MV-4-11 (cell line): ENCODE measurements around the gene WSCD2.

Source experiments
- DNase-seq: peaks from one replicate; lab custom pipeline; 2025; lab: John Stamatoyannopoulos, UW

The WSCD2 gene

DNA sequence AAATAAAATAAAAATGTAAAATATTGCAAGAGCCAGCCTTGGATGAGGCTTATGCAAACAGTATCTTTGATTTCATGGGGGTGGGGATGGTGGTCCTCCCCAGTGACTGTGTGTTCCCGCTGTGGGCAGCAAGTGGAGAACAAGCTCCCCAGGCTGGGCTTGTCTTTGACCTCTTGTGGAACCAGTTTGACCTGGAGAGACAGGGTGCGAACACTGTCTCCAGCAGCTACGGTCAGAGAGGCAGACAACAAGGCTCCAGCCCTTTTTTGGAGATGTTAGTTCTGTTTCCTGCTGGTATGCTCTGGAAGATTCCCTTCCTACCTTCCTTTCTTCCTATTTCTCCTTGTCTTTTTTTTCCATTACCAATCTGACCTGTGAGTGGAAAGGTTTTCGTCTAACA, 21.8 kb upstream of the WSCD2 start:
- DNase-seq = no peak

DNA sequence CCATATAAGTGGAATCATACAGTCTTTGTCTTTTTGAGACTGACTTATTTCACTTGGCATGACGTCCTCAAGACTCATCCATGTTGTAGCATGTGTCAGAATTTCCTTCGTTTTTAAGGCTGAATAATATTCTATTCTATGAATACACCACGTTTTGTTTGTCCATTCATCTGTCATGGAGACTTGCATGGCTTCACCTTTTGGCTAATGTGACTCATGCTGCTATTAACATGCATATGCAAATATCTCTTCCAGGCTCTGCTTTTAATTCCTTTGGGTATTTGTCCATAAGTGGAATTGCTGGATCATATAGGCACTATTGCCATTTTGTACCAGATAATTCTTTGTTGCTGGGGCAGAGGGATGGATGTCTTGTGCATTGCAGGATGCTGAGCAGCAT, 19.6 kb upstream of the WSCD2 start:
- no peak for DNase-seq

GRCh38 chr12:108109954-108110353, 19.1 kb upstream of the WSCD2 start:
- no peak for DNase-seq

DNA sequence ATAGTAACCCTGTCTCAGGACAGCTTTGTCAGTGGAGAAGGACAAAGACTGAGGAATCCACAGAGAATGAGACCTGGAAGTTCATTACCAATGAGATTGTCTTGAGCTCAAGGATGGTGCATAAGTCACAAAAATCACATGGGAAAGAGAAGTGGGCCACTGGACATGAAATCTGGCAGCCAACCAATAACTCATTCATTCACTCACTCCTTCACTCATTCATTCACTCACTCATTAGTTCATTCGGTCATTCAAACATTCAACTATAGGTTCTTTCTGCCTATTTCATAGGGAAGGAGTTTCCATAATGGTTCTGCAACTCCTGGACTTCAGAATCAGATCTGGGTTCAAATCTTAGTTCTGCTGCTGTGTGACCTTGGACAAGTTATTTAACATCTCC, 18.2 kb upstream of the WSCD2 start:
- no peak for DNase-seq

DNA sequence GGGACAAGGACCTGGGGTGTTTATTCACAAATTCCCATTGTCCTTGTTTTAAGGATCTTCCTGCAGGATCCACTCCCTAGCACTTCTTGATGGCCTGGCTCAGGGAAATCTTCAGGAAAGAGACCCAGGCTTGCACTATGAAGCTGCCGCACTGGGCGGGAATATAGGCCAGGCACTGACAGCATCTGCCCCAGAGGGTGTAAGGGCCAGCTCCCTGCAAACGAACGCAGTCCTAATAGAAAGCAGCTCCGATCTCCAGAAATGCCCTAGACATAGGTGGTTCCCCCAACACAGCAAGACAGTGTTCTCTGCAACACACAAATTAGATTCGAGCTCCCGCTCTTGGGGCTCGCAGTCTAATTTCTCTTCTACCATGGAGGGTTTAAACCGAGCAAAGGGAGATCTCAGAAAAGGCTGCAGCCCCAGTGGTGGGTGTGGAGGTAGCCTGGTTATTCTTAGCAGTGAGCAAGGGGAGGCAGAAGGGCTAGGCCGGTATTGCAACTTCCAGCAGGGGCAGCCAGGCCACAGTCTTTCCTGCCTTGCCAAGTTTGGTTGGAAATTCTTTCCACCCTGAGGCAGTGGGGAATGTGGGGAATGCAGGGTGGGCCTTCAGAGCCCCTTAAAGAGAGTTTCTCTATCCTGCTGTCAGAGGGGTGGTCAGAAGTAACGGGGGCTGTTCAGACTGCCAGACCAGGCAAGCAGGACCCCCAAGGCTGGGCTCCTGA, 16.1 kb upstream of the WSCD2 start:
- no peak for DNase-seq

DNA sequence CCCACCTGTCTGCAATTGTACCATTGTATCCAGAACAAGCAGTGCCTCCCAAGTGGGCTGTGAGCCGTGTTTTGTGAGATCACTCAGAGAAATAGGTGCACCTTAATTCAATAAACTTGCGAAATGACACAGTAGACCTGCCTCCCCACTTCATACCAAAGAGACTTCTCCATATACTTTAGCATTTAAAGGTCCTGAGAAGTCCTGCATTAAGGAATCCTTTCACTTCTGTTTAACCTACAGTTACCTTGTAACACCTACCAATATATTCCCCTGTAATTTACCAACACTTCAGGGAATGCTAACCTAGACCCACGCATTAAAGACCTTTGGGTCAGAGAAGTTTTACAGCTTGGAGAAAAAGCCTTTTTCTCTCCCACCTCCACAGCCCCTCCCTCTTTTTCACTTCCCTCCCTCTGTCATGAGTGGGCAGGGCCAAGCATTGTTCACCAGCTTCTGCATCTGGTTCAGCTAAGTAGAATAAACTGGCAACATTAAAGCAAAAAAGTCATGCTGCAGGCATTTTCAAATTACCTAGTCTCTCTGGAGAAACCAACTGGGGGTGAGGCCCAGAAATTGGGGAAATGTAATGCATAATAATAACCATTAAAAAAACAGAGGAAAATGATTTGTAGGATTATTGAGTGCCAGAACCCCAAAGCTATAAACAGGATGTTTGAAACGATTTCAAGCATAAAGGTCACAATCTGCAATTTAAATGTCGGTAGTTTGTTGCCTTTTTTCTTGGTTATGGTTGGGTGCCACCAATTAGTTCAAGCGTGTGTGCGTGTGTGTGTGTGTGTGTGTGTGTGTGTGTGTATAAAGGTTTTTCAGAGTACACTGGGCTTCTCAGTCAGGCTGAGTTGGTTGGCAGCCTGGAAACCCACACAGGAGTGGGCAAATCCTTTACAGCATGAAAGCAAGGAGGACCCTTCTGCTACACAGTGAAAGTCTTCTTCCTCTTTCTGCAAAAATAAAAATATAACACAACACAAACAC, 13.7 kb upstream of the WSCD2 start:
- DNase-seq = no peak

- no peak for DNase-seq
These were observed 12.8 kb upstream of the WSCD2 start for GRCh38 chr12:108116254-108116653.

- DNase-seq = no peak
These were observed 12.4 kb upstream of the WSCD2 start for GRCh38 chr12:108116699-108117098.

GRCh38 chr12:108117163-108117849, 11.8 kb upstream of the WSCD2 start:
- DNase-seq = no peak

- no peak for DNase-seq
These were observed 11.2 kb upstream of the WSCD2 start for GRCh38 chr12:108117902-108118301.

DNA sequence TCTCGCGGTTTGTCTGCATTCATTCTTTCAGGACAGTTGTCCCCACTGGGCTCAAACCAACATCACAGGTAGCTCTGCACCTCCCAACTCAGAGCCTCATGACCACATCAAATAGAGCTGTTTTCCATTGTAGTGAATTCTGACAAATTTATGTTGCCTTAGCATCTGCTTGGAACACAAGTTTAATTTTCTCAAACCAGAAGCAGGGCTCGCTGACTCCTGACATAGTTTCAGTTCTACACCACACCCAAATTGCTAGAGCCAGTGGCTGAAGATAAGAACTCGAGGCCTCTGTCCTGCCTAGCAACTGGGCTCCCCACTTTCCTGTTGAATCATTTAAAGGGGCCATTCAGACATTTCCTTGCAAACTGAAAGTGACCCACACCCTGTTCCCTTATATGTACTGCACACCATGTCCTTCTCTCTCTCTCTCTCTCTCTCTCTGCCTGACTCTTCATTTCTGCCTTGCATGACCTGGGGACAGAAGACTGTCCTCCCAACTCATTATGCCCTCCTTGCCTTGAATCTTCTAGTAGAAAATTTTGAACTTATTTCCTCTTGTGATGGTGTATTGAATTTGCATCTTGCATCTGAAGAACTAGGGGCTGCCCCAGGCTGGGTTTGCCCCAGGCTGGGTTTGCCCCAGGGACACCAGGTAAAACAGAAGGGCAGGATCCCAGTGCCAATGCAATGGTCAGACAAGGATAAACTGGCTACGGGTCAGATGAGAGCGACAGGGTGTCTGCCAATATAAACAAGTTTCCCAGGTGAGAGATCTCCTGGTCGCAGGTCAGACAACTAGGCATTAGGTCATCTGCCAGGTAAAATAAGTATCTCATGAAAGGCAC, 9.7 kb upstream of the WSCD2 start:
- peak; percentile 9 for DNase-seq

- no peak for DNase-seq
These were observed 8.9 kb upstream of the WSCD2 start for GRCh38 chr12:108119974-108120862.

GRCh38 chr12:108120863-108121165, 8.3 kb upstream of the WSCD2 start:
- DNase-seq = no peak

GRCh38 chr12:108121320-108121719, 7.8 kb upstream of the WSCD2 start:
- no peak for DNase-seq

DNA sequence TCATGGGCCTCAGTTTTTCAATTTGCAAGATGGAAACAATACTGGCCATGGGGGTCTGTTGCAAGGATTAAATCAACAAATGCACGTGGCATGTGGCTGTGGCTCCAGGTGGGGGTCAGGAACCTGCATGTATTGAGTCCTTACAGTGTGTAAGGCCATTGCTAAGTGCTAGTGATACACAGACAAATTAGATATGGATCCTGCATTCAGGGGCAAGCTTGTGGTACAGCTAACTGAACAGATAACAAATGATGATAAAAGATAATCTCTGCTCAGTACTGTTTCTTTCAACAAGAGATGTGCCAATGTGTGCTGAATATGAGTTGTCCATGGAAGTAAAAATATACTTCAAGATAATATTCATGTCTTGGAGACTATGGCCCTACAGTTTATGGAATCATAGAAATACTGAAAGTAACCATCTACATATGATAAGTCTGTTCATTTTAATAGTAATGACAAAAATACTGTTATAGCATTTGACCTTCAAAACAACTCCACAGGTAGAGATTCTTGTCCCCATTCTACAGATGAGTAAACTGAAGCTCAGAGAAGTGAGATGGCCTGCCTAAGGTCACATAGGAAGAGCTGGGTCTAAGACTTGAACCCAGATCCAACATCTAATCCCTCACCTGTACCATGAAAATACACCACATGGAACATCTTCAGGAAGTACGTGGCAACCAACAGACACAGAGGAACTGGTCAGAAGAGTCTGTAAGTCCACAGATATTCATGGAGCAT, 7.2 kb upstream of the WSCD2 start:
- DNase-seq = no peak

- DNase-seq = no peak
These were observed 6.4 kb upstream of the WSCD2 start for GRCh38 chr12:108122644-108123043.

DNA sequence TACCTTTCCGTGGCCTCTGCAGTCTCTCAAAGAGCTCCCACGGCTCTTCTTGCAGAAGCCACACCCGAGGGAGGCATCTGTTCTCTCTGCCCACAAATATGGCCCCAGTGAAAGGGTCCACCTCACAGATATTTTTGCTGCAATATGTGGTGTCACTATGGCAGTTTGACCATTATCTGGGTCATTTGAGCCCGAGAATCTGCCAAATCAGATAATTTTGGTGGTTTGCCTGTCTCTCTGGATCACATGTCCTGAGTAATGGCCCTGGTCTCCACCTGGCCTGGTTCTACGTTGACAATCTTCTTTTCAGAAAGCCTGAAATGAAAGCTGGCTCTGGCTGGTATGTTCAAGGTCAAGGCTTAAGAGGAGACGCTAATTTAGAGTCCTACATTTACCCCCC, 5.7 kb upstream of the WSCD2 start:
- DNase-seq = no peak

GRCh38 chr12:108125073-108125472, 4.0 kb upstream of the WSCD2 start:
- no peak for DNase-seq

GRCh38 chr12:108126212-108126611, 2.9 kb upstream of the WSCD2 start:
- DNase-seq = no peak

DNA sequence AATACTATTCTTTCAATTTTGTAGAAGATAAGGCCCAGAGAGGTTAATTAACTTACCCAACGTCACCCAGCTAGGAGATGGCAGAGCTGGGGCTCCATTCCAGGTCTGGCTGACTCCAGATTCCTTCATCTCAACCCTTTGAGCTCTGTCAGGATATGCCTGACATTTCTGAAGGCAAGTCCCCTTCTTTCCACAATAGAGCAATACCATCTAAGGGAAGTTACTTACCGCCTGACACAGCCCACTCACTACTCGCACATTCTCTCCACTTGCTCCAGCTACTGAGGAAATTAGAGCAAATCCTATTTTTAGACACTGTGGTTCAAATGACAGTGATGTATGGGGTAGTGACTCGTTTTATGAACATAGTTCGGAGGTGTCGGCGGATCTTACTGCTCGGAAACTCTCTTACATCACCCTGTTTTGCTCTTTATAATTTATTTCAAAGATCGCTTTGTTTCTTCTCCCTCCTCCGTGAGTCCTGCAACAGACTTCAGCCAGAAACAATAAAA, 2.0 kb upstream of the WSCD2 start:
- no peak for DNase-seq
